ENCODE data around the gene LILRB5. TPM values are rescaled to one million over a fixed set of nuclear protein-coding genes. Genes with fewer than 3 reads are reported as not detected.
"Not testable (repeated sequence)": the region's sequence is repeated elsewhere in the genome, so short reads cannot be mapped to it uniquely, and the experiment has no call there.

LILRB5 gene
- total and polyA plus RNA-seq, 2 donors (not counting 1 experiment from before 2014, with no cell fraction given), result 0.05 TPM; not detected in 1

DNA sequence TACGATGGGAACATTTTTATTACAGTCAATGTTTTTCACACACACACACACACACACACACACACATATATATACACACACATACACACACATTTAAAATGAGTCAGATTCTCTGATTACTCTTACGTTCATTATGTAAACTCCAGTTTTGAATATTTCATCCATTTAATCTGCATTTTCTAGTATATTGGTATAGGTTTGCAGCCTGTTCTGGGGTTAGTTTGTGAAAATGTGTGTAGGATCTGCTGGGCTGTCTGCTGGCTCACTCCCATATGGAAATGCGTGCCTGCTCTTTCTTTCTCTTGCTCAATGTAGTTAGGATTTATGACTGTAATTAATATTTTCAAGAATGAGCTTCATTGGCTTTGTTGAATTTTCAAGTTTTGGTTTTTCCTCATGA lies 16.7 kb upstream of the LILRB5 start:
- ChIA-PET CTCF (interaction anchor here (1.8 kb wide), 1 partner anchor 8 kb away, joined by 6 read pairs; no protein-coding TSS in a partner anchor), POLR2A (no interaction called here)
- Mint-ChIP-seq H3K9me3 (ENCODE audit: insufficient read depth) (no peaks in the 10 kb centered on the region), H3K4me1 (peaks cover 15% of the 10 kb centered on the region), H3K27me3 (peaks cover 20% of the 10 kb centered on the region), H3K4me3 (no peak overlapping the region), H3K27ac (no peak overlapping the region)
- H3K4me1 ChIP-seq (ENCODE audit: control insufficient read depth in 2 of 2, insufficient read depth in 2 of 2, low read length in 2 of 2), result peaks cover 0 to 4% of the 10 kb centered on the region in 2 donors
- H3K4me2 ChIP-seq (replicated peaks; ENCODE audit: low read depth, low read length, poor library complexity, severe bottlenecking), result no peak overlapping the region
- intact Hi-C loops (cut with micrococcal nuclease), result no loop called here
- no peak for TF ChIP-seq EZH2 (IDR thresholded peaks at IDR 0.05; ENCODE audit: borderline replicate concordance, insufficient read depth, low read depth, low read length, poor library complexity, severe bottlenecking)
- TF ChIP-seq, protein P1, sequence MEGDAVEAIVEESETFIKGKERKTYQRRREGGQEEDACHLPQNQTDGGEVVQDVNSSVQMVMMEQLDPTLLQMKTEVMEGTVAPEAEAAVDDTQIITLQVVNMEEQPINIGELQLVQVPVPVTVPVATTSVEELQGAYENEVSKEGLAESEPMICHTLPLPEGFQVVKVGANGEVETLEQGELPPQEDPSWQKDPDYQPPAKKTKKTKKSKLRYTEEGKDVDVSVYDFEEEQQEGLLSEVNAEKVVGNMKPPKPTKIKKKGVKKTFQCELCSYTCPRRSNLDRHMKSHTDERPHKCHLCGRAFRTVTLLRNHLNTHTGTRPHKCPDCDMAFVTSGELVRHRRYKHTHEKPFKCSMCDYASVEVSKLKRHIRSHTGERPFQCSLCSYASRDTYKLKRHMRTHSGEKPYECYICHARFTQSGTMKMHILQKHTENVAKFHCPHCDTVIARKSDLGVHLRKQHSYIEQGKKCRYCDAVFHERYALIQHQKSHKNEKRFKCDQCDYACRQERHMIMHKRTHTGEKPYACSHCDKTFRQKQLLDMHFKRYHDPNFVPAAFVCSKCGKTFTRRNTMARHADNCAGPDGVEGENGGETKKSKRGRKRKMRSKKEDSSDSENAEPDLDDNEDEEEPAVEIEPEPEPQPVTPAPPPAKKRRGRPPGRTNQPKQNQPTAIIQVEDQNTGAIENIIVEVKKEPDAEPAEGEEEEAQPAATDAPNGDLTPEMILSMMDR (IDR thresholded peaks at IDR 0.05), result no peak
- no peaks in the 10 kb centered on the region for H3K36me3 ChIP-seq (replicated peaks in 1 of 2; ENCODE audit: control extremely low read depth in 1 of 2, control insufficient read depth in 1 of 2, extremely low read depth in 1 of 2, insufficient read depth in 2 of 2, low read length in 1 of 2)
- ATAC-seq (ENCODE audit: low read depth) (no peak), DNase-seq (no peak)
- H4K20me1 ChIP-seq (ENCODE audit: control insufficient read depth, insufficient read depth, low read length, poor library complexity, severe bottlenecking), result no peaks in the 10 kb centered on the region
- H2AFZ ChIP-seq (ENCODE audit: insufficient read depth, low read depth, low read length, poor library complexity, severe bottlenecking), result no peak overlapping the region
- H3K27ac ChIP-seq (ENCODE audit: low read length in 2 of 2), result no peak overlapping the region
- H3K27me3 ChIP-seq (replicated peaks in 1 of 4; ENCODE audit: control extremely low read depth in 1 of 4, control insufficient read depth in 3 of 4, insufficient read depth in 4 of 4, low read length in 3 of 4), result peaks cover 0 to 33% (median 0%) of the 10 kb centered on the region in 4 experiments
- no CpG with 5 or more reads among the region's 3 CpGs for WGBS (ENCODE audit: insufficient coverage)
- H3K9ac ChIP-seq (ENCODE audit: low read length), result no peak overlapping the region
- H3K9me3 ChIP-seq (ENCODE audit: control extremely low read depth in 1 of 3, control insufficient read depth in 2 of 3, insufficient read depth in 1 of 3, low read length in 2 of 3), result peaks cover 0 to 4% (median 0%) of the 10 kb centered on the region in 3 donors
- H3K79me2 ChIP-seq (ENCODE audit: control insufficient read depth, insufficient read depth, low read length), result no peaks in the 10 kb centered on the region
- H3K4me3 ChIP-seq (ENCODE audit: control extremely low read depth in 1 of 5, extremely low read depth in 1 of 5, insufficient read depth in 1 of 5, low read depth in 2 of 5, low read length in 4 of 5), result no peak overlapping the region

DNA sequence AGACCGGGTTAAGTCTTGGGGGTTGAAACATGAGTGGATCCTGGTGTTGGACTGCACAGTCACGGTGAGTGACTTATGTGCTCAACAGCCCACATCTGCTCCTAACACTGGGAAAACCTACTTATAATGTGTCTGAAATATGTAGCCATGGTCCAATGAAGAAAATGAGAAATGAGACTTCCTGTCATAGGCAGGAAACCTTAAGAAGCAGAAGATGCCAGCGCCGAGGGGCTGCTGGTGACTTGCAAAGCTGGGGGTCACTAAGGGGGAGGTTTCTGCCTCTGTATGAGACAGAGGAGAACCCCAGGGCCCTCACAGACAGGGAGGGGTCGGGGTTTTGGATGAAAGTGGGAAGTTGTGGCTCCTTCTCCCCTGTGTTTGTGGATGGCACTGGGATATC lies 15.1 kb upstream of the LILRB5 start:
- intact Hi-C loops (cut with micrococcal nuclease); H3K4me2 ChIP-seq (replicated peaks; ENCODE audit: low read depth, low read length, poor library complexity, severe bottlenecking); H3K9ac ChIP-seq (ENCODE audit: low read length); H3K27ac ChIP-seq (ENCODE audit: low read length in 2 of 2); H3K79me2 ChIP-seq (ENCODE audit: control insufficient read depth, insufficient read depth, low read length); DNase-seq; H3K4me3 ChIP-seq (ENCODE audit: control extremely low read depth in 1 of 5, extremely low read depth in 1 of 5, insufficient read depth in 1 of 5, low read depth in 2 of 5, low read length in 4 of 5); H2AFZ ChIP-seq (ENCODE audit: insufficient read depth, low read depth, low read length, poor library complexity, severe bottlenecking); ATAC-seq (ENCODE audit: low read depth); H3K36me3 ChIP-seq (replicated peaks in 1 of 2; ENCODE audit: control extremely low read depth in 1 of 2, control insufficient read depth in 1 of 2, extremely low read depth in 1 of 2, insufficient read depth in 2 of 2, low read length in 1 of 2); H4K20me1 ChIP-seq (ENCODE audit: control insufficient read depth, insufficient read depth, low read length, poor library complexity, severe bottlenecking); H3K4me3 Mint-ChIP-seq; H3K9me3 Mint-ChIP-seq (ENCODE audit: insufficient read depth); CTCF ChIA-PET; POLR2A ChIA-PET; H3K4me1 ChIP-seq (ENCODE audit: control insufficient read depth in 2 of 2, insufficient read depth in 2 of 2, low read length in 2 of 2); H3K27ac Mint-ChIP-seq; H3K9me3 ChIP-seq (ENCODE audit: control extremely low read depth in 1 of 3, control insufficient read depth in 2 of 3, insufficient read depth in 1 of 3, low read length in 2 of 3): not testable (repeated sequence)
- Mint-ChIP-seq H3K27me3 (peaks cover 33% of the 10 kb centered on the region), H3K4me1 (peaks cover 15% of the 10 kb centered on the region)
- 0% methylated on average over 2 of the region's 5 CpGs for WGBS (ENCODE audit: insufficient coverage)
- H3K27me3 ChIP-seq (replicated peaks in 1 of 4; ENCODE audit: control extremely low read depth in 1 of 4, control insufficient read depth in 3 of 4, insufficient read depth in 4 of 4, low read length in 3 of 4), result peaks cover 0 to 24% (median 0%) of the 10 kb centered on the region in 4 experiments

DNA sequence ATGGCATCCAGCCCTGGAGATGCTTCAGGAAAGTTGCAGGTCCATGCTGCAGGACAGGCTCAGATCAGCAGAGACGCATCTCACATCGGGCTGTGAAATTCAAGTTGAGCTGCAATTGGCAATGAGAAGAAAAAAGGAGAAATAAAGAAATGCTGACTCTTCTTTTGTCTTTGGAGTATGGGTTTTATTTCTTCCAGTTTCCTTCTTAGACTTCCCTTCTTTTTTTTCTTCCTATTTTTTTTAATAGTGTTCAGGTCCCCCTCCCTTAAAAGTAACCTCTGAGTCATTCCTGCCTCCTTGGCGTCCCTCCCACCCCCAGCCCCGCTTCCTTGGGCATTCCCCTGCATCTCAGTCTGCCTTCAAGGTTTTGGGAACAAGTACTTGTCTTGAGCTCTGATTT lies 14.5 kb upstream of the LILRB5 start:
- Mint-ChIP-seq H3K4me1 (peaks cover 15% of the 10 kb centered on the region), H3K27me3 (peaks cover 33% of the 10 kb centered on the region)
- H3K27me3 ChIP-seq (replicated peaks in 1 of 4; ENCODE audit: control extremely low read depth in 1 of 4, control insufficient read depth in 3 of 4, insufficient read depth in 4 of 4, low read length in 3 of 4), result peaks cover 0 to 20% (median 0%) of the 10 kb centered on the region in 4 experiments
- H3K9ac ChIP-seq (ENCODE audit: low read length); H3K4me3 Mint-ChIP-seq; ATAC-seq (ENCODE audit: low read depth); DNase-seq; H3K4me3 ChIP-seq (ENCODE audit: control extremely low read depth in 1 of 5, extremely low read depth in 1 of 5, insufficient read depth in 1 of 5, low read depth in 2 of 5, low read length in 4 of 5); POLR2A ChIA-PET; intact Hi-C loops (cut with micrococcal nuclease); H3K9me3 ChIP-seq (ENCODE audit: control extremely low read depth in 1 of 3, control insufficient read depth in 2 of 3, insufficient read depth in 1 of 3, low read length in 2 of 3); H3K27ac ChIP-seq (ENCODE audit: low read length in 2 of 2); H3K79me2 ChIP-seq (ENCODE audit: control insufficient read depth, insufficient read depth, low read length); CTCF ChIA-PET; H3K27ac Mint-ChIP-seq; H3K9me3 Mint-ChIP-seq (ENCODE audit: insufficient read depth); H4K20me1 ChIP-seq (ENCODE audit: control insufficient read depth, insufficient read depth, low read length, poor library complexity, severe bottlenecking); H2AFZ ChIP-seq (ENCODE audit: insufficient read depth, low read depth, low read length, poor library complexity, severe bottlenecking); H3K4me2 ChIP-seq (replicated peaks; ENCODE audit: low read depth, low read length, poor library complexity, severe bottlenecking); H3K36me3 ChIP-seq (replicated peaks in 1 of 2; ENCODE audit: control extremely low read depth in 1 of 2, control insufficient read depth in 1 of 2, extremely low read depth in 1 of 2, insufficient read depth in 2 of 2, low read length in 1 of 2); H3K4me1 ChIP-seq (ENCODE audit: control insufficient read depth in 2 of 2, insufficient read depth in 2 of 2, low read length in 2 of 2): not testable (repeated sequence)
- no CpG with 5 or more reads among the region's 4 CpGs for WGBS (ENCODE audit: insufficient coverage)

Measured in B cell (primary cell).